Cardiac fibroblast (primary cell): ENCODE results near the gene CIDEB.

Experiments
- DNase-seq, 2 donors: peaks; one replicate each; pipeline versions ENCODE4 v3.0.0 to v3.0.0-alpha.2; 2010; ENCODE audit warnings: low read depth in 2 of 2
- H3K4me3 ChIP-seq, 2 donors: replicated peaks in 1 of 2; 1 replicate in 1 of 2; 2 replicates in 1 of 2; pipeline ENCODE4 v1.5.1; 2011; ENCODE audit warnings: low read depth in 2 of 2, low read length in 2 of 2, mild to moderate bottlenecking in 2 of 2, moderate library complexity in 1 of 2
- TF ChIP-seq, protein P1 (sequence below): IDR thresholded peaks from one replicate; pipeline ENCODE4 v1.5.1; 2011; ENCODE audit warnings: low read depth, mild to moderate bottlenecking, low read length, inconsistent platforms

The CIDEB gene

GRCh38 chr14:24260026-24260779, 47.6 kb downstream of the CIDEB start:
- H3K4me3 ChIP-seq = no peak overlapping the region
- DNase-seq = no peak
- TF ChIP-seq, protein P1, sequence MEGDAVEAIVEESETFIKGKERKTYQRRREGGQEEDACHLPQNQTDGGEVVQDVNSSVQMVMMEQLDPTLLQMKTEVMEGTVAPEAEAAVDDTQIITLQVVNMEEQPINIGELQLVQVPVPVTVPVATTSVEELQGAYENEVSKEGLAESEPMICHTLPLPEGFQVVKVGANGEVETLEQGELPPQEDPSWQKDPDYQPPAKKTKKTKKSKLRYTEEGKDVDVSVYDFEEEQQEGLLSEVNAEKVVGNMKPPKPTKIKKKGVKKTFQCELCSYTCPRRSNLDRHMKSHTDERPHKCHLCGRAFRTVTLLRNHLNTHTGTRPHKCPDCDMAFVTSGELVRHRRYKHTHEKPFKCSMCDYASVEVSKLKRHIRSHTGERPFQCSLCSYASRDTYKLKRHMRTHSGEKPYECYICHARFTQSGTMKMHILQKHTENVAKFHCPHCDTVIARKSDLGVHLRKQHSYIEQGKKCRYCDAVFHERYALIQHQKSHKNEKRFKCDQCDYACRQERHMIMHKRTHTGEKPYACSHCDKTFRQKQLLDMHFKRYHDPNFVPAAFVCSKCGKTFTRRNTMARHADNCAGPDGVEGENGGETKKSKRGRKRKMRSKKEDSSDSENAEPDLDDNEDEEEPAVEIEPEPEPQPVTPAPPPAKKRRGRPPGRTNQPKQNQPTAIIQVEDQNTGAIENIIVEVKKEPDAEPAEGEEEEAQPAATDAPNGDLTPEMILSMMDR = no peak

DNA sequence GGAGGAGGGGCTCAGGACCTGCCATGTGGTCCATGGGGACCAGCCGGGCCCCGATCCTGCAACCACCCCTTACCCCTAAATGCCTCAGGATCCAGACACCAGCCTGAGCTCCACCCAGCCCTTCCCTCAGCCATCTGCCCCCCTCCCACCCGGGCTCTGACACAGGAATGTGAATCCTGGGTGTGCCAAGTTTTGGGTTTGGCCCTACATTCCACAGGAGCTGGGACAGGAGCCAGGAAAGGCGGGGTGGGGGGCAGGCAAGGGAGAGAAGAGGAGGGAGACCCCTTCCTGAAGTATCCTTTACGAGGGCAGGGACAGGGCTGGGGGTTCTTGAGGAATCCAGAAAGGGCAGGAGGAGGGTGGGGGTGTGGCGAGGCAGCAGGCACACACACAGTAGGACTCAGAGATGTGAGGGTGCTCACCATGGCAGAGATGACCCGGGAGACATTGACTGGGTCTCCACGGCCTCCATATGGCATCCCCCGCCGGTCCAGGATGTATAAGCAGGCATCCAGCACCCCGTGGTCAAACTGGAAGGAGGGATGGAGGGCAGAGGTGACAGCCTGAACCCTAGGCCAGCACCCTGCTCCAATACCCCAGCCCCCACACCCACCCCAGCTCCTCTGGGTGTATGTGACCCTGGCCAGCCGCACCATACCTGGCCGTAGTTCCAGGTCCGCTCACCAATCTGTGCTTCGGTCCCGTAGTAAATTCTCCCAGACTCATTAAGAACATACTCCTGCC, 48.3 kb downstream of the CIDEB start:
- TF ChIP-seq, protein P1 = no peak
- no peak overlapping the region for H3K4me3 ChIP-seq
- DNase-seq = peak; percentile 38 to 77

DNA sequence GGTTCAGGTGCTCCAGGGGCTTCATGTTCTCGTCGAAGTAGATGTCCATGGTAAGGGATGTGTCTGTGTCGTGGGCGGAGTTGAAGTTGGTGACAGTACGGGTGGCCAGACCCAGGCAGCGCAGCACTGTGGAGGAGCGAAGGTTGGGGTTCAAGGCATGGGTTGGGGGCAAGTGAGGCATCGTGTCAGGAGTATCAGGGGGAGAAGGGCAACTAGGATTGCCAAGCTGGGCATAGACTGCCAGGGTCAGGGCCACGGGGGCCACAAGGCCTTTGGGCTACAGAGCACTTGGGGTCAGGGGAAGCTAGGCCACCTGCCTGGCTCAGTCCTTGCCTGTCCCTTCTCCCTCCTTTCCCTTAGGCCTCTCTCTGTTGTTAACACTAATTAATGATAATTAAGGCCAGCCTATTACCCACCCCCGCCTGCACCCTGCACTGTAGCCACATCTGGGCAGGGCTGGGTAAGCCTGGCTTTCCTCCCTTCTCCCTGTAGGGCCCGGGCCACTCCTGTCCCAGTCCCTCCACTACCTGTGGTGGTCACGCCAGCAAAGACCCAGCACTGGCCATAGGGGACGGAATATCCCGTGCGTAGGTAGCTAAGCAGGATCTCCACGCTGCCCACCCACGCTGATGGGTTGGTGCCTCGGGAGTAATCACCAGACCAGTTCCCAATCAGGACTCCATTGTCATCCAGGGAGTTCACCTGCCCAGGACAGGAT, 49.1 kb downstream of the CIDEB start:
- no peak overlapping the region for H3K4me3 ChIP-seq
- TF ChIP-seq, protein P1 = no peak
- no peak for DNase-seq

DNA sequence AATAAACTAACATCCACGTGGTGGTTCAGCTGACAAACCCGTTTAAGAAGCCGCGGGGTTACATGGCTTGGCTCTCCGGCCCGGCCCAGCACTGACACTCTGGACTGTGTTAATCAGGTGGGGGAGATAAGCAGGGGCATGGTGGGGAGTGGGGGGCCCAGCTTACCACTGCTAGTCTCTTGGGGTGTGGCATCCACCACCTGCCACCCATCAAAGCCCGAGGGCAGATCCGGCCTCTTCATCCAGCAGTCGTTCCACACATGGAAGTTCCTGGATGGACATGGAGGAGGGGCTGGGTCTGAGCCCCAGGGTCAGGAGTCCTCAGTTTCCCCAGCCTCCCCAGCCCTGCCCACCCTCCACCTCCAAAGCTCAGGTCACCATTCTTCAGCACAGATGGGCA, 49.7 kb downstream of the CIDEB start:
- no peak for DNase-seq
- H3K4me3 ChIP-seq = no peak overlapping the region
- TF ChIP-seq, protein P1 = no peak

DNA sequence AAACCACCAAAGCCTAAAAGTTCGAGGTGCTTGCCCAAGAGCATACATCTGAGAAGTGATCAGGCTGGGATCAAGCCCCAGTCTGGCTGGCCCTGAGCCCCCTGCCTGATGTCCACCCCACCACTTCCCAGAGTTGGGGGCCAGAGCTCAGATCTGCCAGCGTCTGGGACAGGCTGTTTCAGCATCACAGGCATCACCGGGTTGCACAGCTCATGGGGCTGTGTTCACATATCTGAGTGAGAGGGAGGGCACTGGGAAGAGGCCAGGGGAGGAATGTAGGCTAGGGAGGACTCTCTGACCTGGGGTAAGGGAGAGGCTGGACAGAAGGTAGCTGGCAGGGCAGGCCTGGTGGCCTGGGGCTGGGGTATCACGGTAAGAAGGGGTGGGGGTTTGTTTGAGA, 50.8 kb downstream of the CIDEB start:
- no peak for DNase-seq
- TF ChIP-seq, protein P1 = no peak
- no peak overlapping the region for H3K4me3 ChIP-seq

DNA sequence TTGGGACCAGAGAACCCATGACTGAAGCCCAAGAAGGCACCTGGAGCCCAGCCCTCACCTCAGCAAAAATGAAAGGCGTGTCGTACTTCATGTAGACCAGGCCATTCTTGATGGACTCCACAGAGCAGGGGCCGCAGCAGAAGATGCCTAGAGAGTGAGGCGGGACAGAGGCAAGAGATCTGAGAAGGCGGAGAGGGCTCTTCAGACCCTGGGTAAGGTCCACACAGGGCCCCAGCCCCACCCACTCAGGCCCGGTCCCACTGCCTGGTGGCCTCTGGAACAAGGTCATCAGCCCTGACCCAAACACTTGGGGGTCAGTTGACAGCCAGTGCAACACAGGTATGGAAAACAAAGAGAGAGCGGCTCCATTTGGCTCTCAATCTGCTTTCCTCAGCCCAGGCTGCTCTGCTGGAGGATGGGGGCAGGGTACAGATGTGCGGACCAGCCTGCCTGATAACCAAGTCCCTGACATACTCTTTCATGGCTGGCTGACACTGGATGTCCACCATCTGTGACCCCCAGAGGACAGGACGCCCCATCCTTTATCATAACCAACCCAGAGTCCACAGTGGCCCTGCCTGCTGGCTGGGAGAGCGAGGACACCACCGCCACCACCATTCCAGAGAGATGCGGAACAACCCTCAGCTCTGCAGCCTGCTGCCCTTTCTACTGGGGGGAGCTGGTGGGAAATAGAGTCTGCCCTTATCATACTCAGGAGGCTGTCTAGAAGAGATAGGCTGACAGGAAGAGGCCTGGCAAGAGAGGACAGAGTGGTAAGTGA, 51.7 kb downstream of the CIDEB start:
- H3K4me3 ChIP-seq = no peak overlapping the region
- TF ChIP-seq, protein P1 = no peak

More for the DNA sequence above, 51.7 kb downstream of the CIDEB start:
- no peak for DNase-seq
